ENCODE measurements around the gene TFAP2B.
A peak's percentile ranks its signal among the peaks of the same experiment; 100 is the strongest.

Gene TFAP2B

GRCh38 chr6:50818673-50819072 is at the start of gene TFAP2B:
TFAP2B (plus strand) TSS chr6:50818871; CDS start chr6:50818892, 21 bp downstream.
- DNase-seq, result no peak

DNA sequence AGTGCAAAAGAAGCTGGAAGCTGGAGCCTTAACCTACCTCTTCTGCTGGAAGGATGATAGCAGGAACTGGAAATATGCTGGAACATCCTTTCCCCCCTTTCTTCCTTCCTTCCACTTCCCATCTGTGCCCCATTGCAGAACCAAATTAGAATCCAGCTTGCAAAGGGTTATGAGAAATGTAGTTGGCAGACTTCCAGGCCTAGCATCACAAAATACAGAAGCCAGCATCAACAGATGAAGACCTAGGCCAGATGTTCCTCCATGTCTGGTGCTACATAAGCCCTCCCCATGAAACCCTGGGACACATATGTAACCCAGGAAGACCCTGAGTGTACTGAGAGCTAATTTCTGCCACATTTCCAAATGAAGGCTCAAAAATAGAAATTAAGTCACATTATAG is 40.0 kb upstream of the TFAP2B start:
- no peak for DNase-seq

DNA sequence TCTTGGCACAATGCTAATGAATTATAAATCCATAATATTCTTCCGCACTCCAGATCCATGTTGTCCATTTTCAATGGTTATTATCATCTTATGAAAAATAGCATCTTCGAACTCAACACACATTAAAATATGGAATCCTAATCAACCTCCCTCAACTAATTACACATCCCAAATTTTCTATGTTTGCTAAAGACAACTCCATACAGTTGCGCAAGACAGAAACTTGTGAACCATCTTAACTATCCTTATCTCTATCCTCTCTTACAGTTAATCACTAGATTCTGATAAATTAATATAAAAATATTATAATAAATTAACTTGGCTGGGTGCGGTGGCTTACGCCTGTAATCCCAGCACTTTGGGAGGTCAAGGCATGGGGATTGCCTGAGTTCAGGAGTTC is 38.3 kb upstream of the TFAP2B start:
- DNase-seq, result no peak

GRCh38 chr6:50785921-50786320 is 32.8 kb upstream of the TFAP2B start:
- DNase-seq, result no peak

- DNase-seq, result no peak
These were observed 26.7 kb upstream of the TFAP2B start for GRCh38 chr6:50791900-50792508.

DNA sequence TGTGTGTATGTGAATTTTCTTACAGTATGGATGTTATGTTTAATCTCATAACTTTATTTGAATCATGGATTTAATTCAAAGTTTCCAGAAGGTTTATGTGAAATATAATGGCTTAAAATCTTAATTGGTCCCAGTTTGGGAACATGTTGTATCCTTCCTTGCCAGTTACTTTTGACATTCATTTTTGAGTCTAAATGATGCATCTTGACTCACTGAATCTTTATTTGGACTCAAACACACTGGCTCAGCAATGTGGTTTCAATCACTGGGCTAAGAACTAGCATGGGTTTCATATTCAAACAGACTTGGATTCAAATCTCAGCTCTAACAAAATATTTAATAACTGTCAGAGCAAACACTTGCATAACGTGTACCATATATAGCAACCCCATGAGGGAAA is 25.9 kb upstream of the TFAP2B start:
- DNase-seq, result no peak

GRCh38 chr6:50795574-50795973 is 23.1 kb upstream of the TFAP2B start:
- no peak for DNase-seq

- no peak for DNase-seq
These were observed 14.4 kb upstream of the TFAP2B start for GRCh38 chr6:50804283-50804682.

DNA sequence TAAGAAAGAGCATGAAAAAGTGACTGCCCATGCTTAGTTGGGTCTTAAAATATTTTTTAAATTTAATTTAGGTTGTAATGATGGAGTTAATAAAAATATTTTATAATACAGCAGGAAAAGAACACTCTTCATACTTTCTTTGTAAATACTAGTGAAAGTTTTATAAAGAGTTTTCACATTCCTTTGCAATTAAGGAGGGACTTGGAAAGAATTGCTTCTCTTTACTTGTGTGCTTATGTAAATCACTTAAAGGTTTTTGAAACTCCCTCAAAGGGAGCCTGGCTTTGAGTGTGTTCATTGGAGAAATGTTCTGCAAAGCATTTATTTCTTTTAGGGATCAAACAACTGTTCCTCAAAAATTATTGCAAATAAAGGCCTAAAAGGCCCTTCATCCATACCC is 11.6 kb upstream of the TFAP2B start:
- DNase-seq, result no peak

GRCh38 chr6:50815436-50816114 is 3.1 kb upstream of the TFAP2B start:
- DNase-seq, result no peak

DNA sequence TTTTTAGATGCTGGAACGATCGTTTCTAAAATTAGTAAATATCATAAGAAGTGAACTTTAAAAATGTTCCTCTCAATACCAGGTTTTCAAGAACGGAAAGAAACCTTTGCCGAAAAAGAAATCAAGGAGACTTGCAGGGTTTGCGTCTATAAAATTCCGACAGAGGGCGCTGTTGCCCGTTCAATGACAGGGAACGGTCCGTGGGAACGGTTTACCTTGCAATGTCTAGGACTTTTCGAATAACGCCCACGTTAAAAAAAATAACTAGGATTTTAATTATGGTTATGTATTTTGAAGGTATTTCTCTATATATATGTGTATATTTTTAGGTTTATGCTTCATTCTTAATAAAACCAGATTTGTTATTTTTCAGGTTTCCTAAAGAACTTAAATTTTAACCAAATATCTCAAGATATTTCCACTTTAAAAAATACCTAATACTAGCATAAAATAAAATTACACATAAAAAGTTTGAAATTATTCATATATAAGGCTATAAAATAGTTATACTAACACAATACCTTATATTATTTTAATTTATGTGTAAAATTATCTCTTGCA is 2.5 kb upstream of the TFAP2B start:
- DNase-seq, result peak; percentile 27

- no peak for DNase-seq
These were observed 1.6 kb upstream of the TFAP2B start for GRCh38 chr6:50816947-50817645.

DNA sequence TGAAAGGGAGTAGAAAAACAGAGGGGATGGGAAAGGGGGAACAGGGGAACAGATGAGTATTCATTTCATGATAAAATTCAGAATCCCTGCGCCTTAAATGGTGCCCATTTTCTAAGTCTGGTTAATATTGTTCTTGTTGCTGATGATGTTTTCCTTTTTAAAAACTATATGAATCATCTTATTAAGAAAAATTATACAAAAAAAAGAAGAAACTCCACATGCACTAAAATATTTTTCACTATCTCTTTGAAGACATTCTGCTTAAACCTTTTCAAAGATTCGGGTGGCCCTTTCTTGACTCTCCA is 1.1 kb upstream of the TFAP2B start:
- DNase-seq, result no peak

DNA sequence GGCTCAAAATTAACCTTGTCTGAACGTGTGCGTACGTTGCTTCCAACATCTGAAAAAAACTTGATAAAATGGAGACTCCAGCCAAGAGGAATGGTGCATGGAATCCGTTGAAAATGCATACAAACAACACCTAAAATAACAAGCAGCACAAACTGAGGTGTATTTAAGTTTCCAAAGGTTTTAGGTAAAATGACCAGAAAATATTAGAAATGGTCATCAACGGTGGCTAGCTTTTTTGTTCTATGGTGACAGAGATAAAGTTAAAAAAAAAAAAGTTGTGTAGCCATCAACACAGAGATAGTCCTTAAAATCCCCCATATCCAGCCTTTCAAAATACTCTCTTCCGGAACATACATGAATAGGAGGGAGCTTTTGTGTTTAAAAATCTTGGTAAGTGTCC is 651 bp upstream of the TFAP2B start:
- DNase-seq, result no peak

DNA sequence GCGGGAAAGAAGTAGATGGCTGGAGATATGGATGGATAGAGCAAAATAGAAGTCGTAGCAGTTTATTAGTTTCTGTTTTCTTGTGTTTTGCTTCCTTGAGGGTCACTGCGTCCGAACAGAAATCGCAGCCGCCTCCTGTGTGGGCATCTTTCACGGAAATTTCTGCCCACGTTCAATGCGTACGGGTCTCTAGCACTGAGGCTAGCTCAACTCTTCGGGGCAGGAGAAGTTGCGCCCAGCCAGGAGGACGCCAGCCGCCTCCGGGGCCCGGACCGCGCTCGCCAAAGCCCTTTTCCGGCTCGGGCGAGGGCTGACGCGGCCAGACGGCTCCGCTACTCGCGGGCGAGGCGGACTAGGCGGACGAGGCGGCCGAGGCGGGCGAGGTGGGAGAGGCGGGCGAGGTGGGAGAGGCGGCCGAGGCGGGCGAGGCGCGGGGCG is 814 bp downstream of the TFAP2B start:
- DNase-seq, result no peak

- DNase-seq, result no peak
These were observed 1.5 kb downstream of the TFAP2B start for GRCh38 chr6:50819904-50820868.

- DNase-seq, result no peak
These were observed 2.2 kb downstream of the TFAP2B start for GRCh38 chr6:50820869-50821264.

GRCh38 chr6:50821441-50822077 is 2.9 kb downstream of the TFAP2B start:
- no peak for DNase-seq

DNA sequence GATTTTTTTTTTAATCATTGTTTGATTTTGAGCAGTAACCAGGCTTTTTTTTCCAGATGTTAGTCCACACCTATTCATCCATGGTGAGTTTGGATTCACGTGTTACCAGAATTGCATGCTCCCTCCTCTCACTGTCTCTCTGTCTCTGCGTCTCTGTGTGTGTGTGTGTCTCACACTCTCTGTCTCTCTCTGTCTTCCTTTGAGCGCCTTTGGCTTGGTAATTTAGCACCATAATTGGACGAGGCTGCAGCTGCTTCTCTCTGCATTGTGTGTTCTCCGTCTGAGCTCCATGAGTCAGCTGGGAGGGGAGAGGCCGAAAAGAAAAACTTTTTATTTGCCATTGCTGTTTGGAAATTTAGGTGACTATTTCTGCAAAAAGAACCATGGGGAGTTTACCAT is 3.4 kb downstream of the TFAP2B start:
- no peak for DNase-seq

GRCh38 chr6:50823094-50823920 is 4.6 kb downstream of the TFAP2B start:
- no peak for DNase-seq

GRCh38 chr6:50824552-50824951 is 5.9 kb downstream of the TFAP2B start:
- DNase-seq, result no peak

All from GOT3 (cell line).